ENCODE measurements around the gene MIGA2. TPM values are rescaled to one million over a fixed set of nuclear protein-coding genes. Genes with fewer than 3 reads are reported as not detected.

MIGA2 gene, protein sequence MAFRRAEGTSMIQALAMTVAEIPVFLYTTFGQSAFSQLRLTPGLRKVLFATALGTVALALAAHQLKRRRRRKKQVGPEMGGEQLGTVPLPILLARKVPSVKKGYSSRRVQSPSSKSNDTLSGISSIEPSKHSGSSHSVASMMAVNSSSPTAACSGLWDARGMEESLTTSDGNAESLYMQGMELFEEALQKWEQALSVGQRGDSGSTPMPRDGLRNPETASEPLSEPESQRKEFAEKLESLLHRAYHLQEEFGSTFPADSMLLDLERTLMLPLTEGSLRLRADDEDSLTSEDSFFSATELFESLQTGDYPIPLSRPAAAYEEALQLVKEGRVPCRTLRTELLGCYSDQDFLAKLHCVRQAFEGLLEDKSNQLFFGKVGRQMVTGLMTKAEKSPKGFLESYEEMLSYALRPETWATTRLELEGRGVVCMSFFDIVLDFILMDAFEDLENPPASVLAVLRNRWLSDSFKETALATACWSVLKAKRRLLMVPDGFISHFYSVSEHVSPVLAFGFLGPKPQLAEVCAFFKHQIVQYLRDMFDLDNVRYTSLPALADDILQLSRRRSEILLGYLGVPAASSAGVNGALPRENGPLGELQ
- total RNA-seq (10 to 100 TPM; 21.8 to 28.3 TPM), polyA plus RNA-seq (10 to 100 TPM in 1 of 2 donors, 1 to 10 TPM in 1; 8.5 to 32.3 TPM)
- long read RNA-seq, donor 1, partial matches to known transcripts = 17 of 60 reads
- long read RNA-seq, donor 1, other reads (novel, unspliced or antisense) = 40 of 60 reads
- long read RNA-seq, donor 2, partial matches to known transcripts = 5 of 27 reads
- long read RNA-seq, donor 2, other reads (novel, unspliced or antisense) = 22 of 27 reads

DNA sequence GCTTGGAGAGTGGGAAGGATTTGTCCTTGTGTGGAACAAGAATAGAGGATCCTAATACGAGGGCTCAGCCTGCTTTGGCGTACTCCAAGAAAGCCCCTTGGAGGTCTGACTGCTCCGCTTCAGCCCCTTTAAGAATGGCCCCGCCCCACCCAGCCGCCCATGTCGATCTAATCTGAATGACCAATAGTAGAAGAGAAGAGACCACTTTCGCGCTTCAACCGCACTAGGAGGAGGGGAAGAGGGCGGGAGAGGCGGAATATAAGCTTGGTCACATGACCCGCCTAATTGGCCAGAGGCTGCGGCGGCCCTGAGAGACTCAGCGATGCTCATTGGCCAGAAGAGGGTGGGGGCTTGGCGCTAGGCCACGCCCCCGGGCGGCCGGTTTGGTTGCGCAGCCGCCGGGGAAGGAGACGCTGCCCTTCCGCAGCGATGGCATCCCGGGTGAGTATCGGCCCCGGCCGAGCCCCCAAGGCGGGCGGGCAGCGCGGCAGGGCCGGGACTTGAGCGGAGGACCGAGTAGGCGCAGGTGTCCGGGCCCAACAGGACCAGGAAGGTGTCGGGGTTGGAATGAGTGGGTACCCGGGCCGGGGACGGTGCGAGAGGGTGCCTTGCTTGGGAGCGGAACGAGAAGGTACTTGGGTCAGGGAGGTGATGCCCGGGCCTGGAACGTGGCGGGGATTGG lies at the start of gene MIGA2:
TSS of gene MIGA2 (plus strand) at position 386 of the 682 bp plus-strand sequence. CDS start 3,969 bp downstream, outside the sequence.
- Histone ChIP-seq H3K4me3 (ENCODE audit: low read length in 2 of 2) (peak within 1 kb of the TSS; percentile 68 to 85), H3K36me3 (ENCODE audit: control insufficient read depth in 1 of 2, insufficient read depth in 2 of 2, low read length in 1 of 2) (no peaks in the 10 kb centered on the region), H3K27me3 (ENCODE audit: control insufficient read depth in 1 of 2, insufficient read depth in 2 of 2, low read length in 1 of 2) (no peaks in the 10 kb centered on the region), H3K9me3 (ENCODE audit: control insufficient read depth, low read length) (no peaks in the 10 kb centered on the region), H3K4me1 (ENCODE audit: control insufficient read depth in 1 of 2, insufficient read depth in 2 of 2, low read length in 2 of 2) (no peaks in the 10 kb centered on the region), H3K27ac (ENCODE audit: low read depth in 1 of 2, low read length in 2 of 2) (peak within 1 kb of the TSS in 1 of 2 donors; percentile 58)
- intact Hi-C loops (cut with DNase I) = loop anchor here (2.0 to 5.0 kb wide), 2 partner anchors 44 to 89 kb away; partner anchors contain the start of genes DOLK (in 1 of the 2), DOLPP1 (in 1 of the 2) and NUP188 (in 1 of the 2)
- DNase-seq = peak; percentile 97 to 98
- 0 to 1% methylated on average over 48 to 49 of the region's 49 CpGs for WGBS, 2 donors
- ATAC-seq (ENCODE audit: low FRiP score) = peak; percentile 98

DNA sequence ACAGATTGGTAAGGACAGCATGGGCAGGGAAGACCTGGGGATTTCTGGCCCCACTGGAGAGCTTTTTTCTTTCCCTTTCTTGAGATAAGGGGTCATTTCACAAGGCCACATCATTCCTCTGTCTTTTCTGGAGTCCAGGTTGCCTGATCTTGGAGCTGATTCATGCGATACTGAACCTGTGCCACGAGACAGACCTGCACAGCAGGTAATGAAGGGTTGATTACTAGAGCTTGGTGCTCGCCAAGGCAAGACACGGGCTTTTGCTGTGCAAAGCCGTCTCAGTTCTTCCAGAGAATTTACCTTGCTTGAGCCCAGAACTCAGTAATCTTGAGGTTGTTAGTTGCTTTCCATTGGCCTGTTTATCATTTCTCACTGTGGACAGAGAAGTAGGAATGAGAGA lies 49.8 kb upstream of the MIGA2 start:
- DNase-seq (no peak), ATAC-seq (ENCODE audit: low FRiP score) (no peak)
- Histone ChIP-seq H3K27ac (ENCODE audit: low read depth in 1 of 2, low read length in 2 of 2) (no peak overlapping the region), H3K4me1 (ENCODE audit: control insufficient read depth in 1 of 2, insufficient read depth in 2 of 2, low read length in 2 of 2) (peaks cover 0 to 3% of the 10 kb centered on the region in 2 donors), H3K4me3 (ENCODE audit: low read length in 2 of 2) (no peak overlapping the region), H3K36me3 (ENCODE audit: control insufficient read depth in 1 of 2, insufficient read depth in 2 of 2, low read length in 1 of 2) (peaks cover 3 to 6% of the 10 kb centered on the region in 2 donors), H3K9me3 (ENCODE audit: control insufficient read depth, low read length) (no peaks in the 10 kb centered on the region), H3K27me3 (ENCODE audit: control insufficient read depth in 1 of 2, insufficient read depth in 2 of 2, low read length in 1 of 2) (no peaks in the 10 kb centered on the region)
- intact Hi-C loops (cut with DNase I) = no loop called here
- WGBS, 2 donors = 93 to 95% methylated on average over 5 of the region's 5 CpGs

DNA sequence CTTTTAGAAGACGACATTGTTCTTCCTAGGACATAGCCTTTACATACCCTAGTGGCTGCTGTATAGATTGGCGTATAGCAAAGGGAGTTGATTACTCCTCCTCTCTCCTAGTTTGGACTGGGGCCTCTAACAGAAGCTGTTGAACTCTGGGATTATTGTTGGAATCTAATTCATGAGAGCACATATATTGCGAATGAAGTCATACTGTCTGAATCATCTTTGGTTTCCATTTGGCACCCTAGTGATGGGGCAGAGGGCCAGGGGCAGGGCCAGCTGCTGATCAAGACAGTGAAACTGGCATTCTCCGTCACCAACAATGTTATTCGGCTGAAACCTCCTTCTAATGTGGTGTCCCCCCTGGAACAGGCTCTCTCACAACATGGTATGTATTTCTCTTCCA lies 48.6 kb upstream of the MIGA2 start:
- Histone ChIP-seq H3K4me3 (ENCODE audit: low read length in 2 of 2) (no peak overlapping the region), H3K4me1 (ENCODE audit: control insufficient read depth in 1 of 2, insufficient read depth in 2 of 2, low read length in 2 of 2) (peaks cover 0 to 3% of the 10 kb centered on the region in 2 donors), H3K9me3 (ENCODE audit: control insufficient read depth, low read length) (no peaks in the 10 kb centered on the region), H3K36me3 (ENCODE audit: control insufficient read depth in 1 of 2, insufficient read depth in 2 of 2, low read length in 1 of 2) (peaks cover 3 to 4% of the 10 kb centered on the region in 2 donors), H3K27ac (ENCODE audit: low read depth in 1 of 2, low read length in 2 of 2) (peak overlapping the region; percentile 20 to 92), H3K27me3 (ENCODE audit: control insufficient read depth in 1 of 2, insufficient read depth in 2 of 2, low read length in 1 of 2) (no peaks in the 10 kb centered on the region)
- ATAC-seq (ENCODE audit: low FRiP score) (peak; percentile 41), DNase-seq (peak; percentile 81 to 87)
- WGBS, 2 donors = 15 to 20% methylated on average over 5 of the region's 5 CpGs
- intact Hi-C loops (cut with DNase I) = no loop called here

DNA sequence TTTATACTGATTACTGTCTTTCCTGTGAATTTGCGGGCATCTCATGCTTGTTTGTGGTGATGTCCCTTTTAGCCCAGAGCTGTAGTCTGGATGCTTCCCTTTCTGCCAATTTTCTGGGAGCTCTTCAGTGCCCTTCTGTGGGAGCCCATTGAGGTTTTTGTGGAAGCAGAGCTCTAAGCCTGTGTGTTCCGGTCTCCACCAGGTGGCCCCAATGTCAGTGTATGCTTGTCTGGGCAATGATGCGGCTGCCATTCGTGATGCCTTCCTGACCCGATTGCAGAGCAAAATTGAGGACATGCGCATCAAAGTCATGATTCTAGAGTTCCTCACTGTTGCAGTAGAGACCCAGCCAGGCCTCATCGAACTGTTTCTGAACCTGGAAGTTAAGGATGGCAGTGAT lies 43.4 kb upstream of the MIGA2 start:
- H3K27me3 ChIP-seq (ENCODE audit: control insufficient read depth in 1 of 2, insufficient read depth in 2 of 2, low read length in 1 of 2) = no peaks in the 10 kb centered on the region
- no peak overlapping the region for H3K27ac ChIP-seq (ENCODE audit: low read depth in 1 of 2, low read length in 2 of 2)
- 67 to 73% methylated on average over 7 of the region's 7 CpGs for WGBS, 2 donors
- H3K36me3 ChIP-seq (ENCODE audit: control insufficient read depth in 1 of 2, insufficient read depth in 2 of 2, low read length in 1 of 2) = peaks cover 8 to 21% of the 10 kb centered on the region in 2 donors
- DNase-seq (peak in 1 of 2 donors; percentile 52), ATAC-seq (ENCODE audit: low FRiP score) (no peak)
- intact Hi-C loops (cut with DNase I) = no loop called here
- no peak overlapping the region for H3K4me3 ChIP-seq (ENCODE audit: low read length in 2 of 2)
- H3K9me3 ChIP-seq (ENCODE audit: control insufficient read depth, low read length) = no peaks in the 10 kb centered on the region
- no peaks in the 10 kb centered on the region for H3K4me1 ChIP-seq (ENCODE audit: control insufficient read depth in 1 of 2, insufficient read depth in 2 of 2, low read length in 2 of 2)

DNA sequence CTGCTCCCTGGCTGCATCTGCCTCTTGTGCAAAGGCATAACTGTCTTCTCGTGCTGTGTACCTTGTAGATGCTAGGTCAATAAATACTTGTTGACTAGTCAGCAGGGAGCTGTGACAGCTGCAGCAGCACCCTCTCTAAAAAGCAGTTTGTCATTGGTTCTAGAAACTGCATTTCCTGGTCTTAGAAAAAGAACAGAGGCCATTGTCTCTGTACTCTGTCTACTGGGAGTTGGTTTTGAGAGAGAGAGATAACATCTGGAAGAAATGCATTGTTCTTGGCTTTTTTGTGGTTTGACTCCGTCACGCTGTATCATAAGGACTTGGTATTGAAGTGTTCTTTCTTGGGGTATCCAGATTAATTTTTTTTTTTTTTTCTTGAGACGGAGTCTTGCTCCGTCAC lies 40.6 kb upstream of the MIGA2 start:
- ATAC-seq (ENCODE audit: low FRiP score) = no peak

DNA sequence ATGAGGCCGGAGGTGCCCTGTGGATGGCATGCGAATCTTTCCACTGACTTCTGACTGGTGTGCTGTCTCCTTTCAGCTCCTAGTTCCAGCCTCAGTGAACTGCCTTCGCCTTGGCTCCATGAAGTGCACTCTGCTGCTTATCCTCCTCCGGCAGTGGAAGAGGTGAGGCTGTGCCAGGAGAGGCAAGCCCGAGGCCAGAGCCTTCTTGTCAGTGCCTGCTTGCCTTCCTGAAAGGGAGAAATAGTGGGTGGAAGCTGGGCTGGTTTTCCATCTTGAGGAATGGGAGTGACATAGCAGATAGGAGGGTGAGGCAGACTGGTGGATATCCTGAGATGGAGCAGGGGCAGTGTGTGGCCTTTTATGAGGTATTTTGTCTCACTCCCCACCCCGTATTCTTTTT lies 38.0 kb upstream of the MIGA2 start:
- Histone ChIP-seq H3K4me3 (ENCODE audit: low read length in 2 of 2) (no peak overlapping the region), H3K27ac (ENCODE audit: low read depth in 1 of 2, low read length in 2 of 2) (no peak overlapping the region), H3K9me3 (ENCODE audit: control insufficient read depth, low read length) (no peaks in the 10 kb centered on the region), H3K36me3 (ENCODE audit: control insufficient read depth in 1 of 2, insufficient read depth in 2 of 2, low read length in 1 of 2) (peaks cover 8 to 30% of the 10 kb centered on the region in 2 donors), H3K27me3 (ENCODE audit: control insufficient read depth in 1 of 2, insufficient read depth in 2 of 2, low read length in 1 of 2) (no peaks in the 10 kb centered on the region), H3K4me1 (ENCODE audit: control insufficient read depth in 1 of 2, insufficient read depth in 2 of 2, low read length in 2 of 2) (no peaks in the 10 kb centered on the region)
- no peak for ATAC-seq (ENCODE audit: low FRiP score)
- WGBS, 2 donors = 76 to 78% methylated on average over 6 of the region's 6 CpGs
- intact Hi-C loops (cut with DNase I) = no loop called here
- DNase-seq = peak in 1 of 2 donors; percentile 35

More for the DNA sequence above, 40.6 kb upstream of the MIGA2 start:
- H3K9me3 ChIP-seq (ENCODE audit: control insufficient read depth, low read length) = no peaks in the 10 kb centered on the region
- WGBS, 2 donors = 96 to 97% methylated on average over 5 of the region's 5 CpGs
- intact Hi-C loops (cut with DNase I) = no loop called here
- peaks cover 8 to 28% of the 10 kb centered on the region in 2 donors for H3K36me3 ChIP-seq (ENCODE audit: control insufficient read depth in 1 of 2, insufficient read depth in 2 of 2, low read length in 1 of 2)
- H3K4me3 ChIP-seq (ENCODE audit: low read length in 2 of 2) = no peak overlapping the region
- no peaks in the 10 kb centered on the region for H3K4me1 ChIP-seq (ENCODE audit: control insufficient read depth in 1 of 2, insufficient read depth in 2 of 2, low read length in 2 of 2)
- no peaks in the 10 kb centered on the region for H3K27me3 ChIP-seq (ENCODE audit: control insufficient read depth in 1 of 2, insufficient read depth in 2 of 2, low read length in 1 of 2)
- H3K27ac ChIP-seq (ENCODE audit: low read depth in 1 of 2, low read length in 2 of 2) = no peak overlapping the region
- DNase-seq = no peak

DNA sequence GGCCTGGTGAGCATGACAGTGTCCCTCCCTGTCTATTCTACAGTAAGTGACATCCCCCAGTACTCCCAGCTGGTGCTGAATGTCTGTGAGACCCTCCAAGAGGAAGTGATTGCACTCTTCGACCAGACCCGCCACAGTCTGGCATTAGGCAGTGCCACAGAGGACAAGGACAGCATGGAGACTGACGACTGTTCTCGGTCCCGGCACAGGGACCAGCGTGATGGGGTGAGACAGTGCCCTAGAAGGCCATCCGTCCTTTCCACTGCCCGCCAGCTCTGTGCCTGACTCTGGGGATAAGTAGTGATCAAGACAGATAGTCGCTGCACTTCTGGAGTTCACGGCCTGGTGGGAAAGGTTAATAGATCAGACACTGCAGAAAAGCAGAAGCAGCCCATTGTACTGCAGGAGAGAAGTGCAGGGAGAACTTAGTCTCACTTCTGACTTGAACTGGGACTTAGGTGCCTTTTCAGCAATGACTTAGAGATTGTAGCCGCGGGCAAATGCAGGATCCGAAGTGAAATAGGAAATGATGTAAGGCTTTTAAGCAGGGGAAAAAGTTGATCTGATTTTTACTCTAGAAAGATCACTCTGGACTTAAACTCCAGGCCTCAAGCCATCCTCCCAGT lies 36.7 kb upstream of the MIGA2 start:
- DNase-seq (peak in 1 of 2 donors; percentile 61), ATAC-seq (ENCODE audit: low FRiP score) (no peak)
- intact Hi-C loops (cut with DNase I) = loop anchor here in 1 of 2 donors (10.0 kb wide), 1 partner anchor 145 kb away; no protein-coding TSS in a partner anchor
- H3K27me3 ChIP-seq (ENCODE audit: control insufficient read depth in 1 of 2, insufficient read depth in 2 of 2, low read length in 1 of 2) = no peaks in the 10 kb centered on the region
- no peaks in the 10 kb centered on the region for H3K4me1 ChIP-seq (ENCODE audit: control insufficient read depth in 1 of 2, insufficient read depth in 2 of 2, low read length in 2 of 2)
- peaks cover 3 to 24% of the 10 kb centered on the region in 2 donors for H3K36me3 ChIP-seq (ENCODE audit: control insufficient read depth in 1 of 2, insufficient read depth in 2 of 2, low read length in 1 of 2)
- H3K4me3 ChIP-seq (ENCODE audit: low read length in 2 of 2) = no peak overlapping the region
- H3K27ac ChIP-seq (ENCODE audit: low read depth in 1 of 2, low read length in 2 of 2) = no peak overlapping the region
- WGBS, 2 donors = 82 to 92% methylated on average over 13 of the region's 13 CpGs
- H3K9me3 ChIP-seq (ENCODE audit: control insufficient read depth, low read length) = no peaks in the 10 kb centered on the region
